Measurements from ENCODE around the gene AMMECR1L. TPM values are rescaled to one million over a fixed set of nuclear protein-coding genes. Genes with fewer than 3 reads are reported as not detected.
"Not testable (repeated sequence)": the region's sequence is repeated elsewhere in the genome, so short reads cannot be mapped to it uniquely, and the experiment has no call there.

AMMECR1L gene
- 8.4 TPM for polyA plus RNA-seq (2012; ENCODE audit: missing spikeins)

DNA sequence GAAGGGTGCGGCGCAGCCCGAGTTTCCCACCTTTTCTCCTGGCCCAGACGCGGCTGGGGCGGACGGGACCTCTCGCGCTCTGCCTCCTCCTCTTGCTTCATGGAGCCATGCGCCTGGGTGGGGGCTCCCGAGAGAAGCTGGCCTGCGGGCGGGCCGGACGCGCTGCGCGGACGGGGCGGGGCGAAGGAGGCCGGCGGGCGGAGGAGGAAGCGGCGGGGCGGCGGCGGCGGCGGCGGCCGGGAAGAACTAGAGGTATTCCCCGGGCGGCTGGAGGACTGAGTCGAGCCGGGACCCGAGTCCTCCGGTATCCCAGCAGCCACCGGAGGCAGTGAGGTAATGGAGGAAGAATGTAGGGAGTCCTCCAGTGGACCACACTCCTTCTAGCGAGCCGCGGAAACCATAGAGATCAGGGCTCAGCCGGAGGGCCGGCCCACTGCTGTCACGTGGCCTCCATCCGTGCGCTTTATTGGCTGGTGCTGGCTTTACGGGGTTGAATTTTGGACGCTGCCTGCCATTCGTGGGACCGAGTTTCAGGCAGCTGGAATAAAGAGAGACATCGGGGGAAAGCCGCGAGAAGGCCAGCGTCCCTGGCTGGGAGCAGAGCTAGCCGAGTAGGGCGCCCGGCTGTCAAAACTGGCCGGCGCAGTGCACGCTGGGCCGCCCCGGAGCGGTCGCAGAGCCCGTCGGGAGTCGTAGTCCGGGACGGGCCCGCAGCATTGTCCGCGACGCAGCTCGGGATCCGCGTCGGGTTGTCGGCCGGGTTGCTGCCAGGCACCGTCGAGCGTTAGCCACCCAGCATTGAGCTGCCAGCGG is at the start of gene AMMECR1L:
Gene AMMECR1L, minus strand, starts transcription at position 177 of the 813 bp plus-strand sequence. CDS start 11,722 bp downstream, outside the sequence.
- FAIRE-seq (peak; percentile 83), DNase-seq (ENCODE audit: insufficient read length) (peak; percentile 50)

DNA sequence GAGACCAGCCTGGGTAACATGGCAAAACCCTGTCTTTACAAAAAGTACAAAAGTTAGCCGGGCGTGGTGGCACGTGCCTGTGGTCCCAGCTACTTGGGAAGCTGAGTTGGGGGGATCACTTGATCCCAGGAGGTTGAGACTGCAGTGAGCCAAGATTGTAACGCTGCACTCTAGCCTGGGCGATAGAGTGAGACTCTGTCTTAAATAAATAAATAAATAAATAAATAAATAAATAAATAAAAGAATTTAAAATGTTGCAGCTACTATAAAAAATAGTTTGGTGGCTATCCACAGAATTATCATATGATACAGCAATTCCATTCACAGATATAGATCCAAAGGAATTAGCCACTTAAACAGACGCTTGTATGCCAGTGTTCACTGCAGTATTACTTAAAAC is 49.6 kb upstream of the AMMECR1L start:
- no peak for TF ChIP-seq POLR2A (IDR thresholded peaks at IDR 0.05; ENCODE audit: low read depth, low read length)
- TF ChIP-seq TAF1 (IDR thresholded peaks at IDR 0.05; ENCODE audit: borderline replicate concordance, low read depth, low read length), result no peak
- no peak for TF ChIP-seq POLR2AphosphoS5 (IDR thresholded peaks at IDR 0.05; ENCODE audit: low read depth, low read length)
- DNase-seq (ENCODE audit: insufficient read length) (no peak), FAIRE-seq (no peak)

DNA sequence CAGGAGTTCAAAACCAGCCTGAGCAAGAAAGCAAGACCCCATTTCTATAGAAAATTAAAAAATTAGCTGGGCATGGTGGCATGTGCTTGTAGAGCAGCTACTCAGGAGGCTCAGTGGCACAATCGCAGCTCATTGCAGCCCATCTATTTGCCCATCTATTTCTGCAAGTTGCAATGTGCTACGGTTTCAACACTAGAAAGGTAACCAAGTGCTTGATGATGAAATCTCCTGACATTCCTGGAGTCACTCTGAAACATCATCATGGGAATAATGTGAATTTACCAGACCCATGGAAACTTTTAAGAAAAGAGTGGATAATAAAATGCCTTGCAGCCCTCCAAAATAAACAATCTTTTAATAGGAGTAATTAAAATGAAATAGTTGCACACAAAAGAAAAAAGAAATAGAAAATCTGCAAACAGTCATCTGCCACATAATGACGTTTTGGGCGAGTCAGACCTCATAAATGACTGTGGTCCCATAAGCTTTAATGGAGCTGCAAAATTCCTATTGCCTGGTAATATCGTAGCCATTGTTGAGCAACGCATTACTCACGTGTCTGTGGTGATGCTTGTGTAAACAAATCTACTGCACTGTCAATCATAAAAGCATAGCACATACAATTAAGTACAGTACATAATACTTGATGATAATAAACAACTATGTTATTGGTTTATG is 46.6 kb upstream of the AMMECR1L start:
- no peak for DNase-seq (ENCODE audit: insufficient read length)
- no peak for TF ChIP-seq POLR2AphosphoS5 (IDR thresholded peaks at IDR 0.05; ENCODE audit: low read depth, low read length)
- no peak for TF ChIP-seq TAF1 (IDR thresholded peaks at IDR 0.05; ENCODE audit: borderline replicate concordance, low read depth, low read length)
- TF ChIP-seq POLR2A (IDR thresholded peaks at IDR 0.05; ENCODE audit: low read depth, low read length), result no peak
- FAIRE-seq, result no peak

GRCh38 chr2:127929449-127929848 is 43.7 kb upstream of the AMMECR1L start:
- TF ChIP-seq POLR2AphosphoS5 (IDR thresholded peaks at IDR 0.05; ENCODE audit: low read depth, low read length), result no peak
- no peak for TF ChIP-seq POLR2A (IDR thresholded peaks at IDR 0.05; ENCODE audit: low read depth, low read length)
- no peak for TF ChIP-seq TAF1 (IDR thresholded peaks at IDR 0.05; ENCODE audit: borderline replicate concordance, low read depth, low read length)
- no peak for FAIRE-seq

GRCh38 chr2:127927384-127927783 is 41.6 kb upstream of the AMMECR1L start:
- DNase-seq (ENCODE audit: insufficient read length), result no peak
- TF ChIP-seq POLR2A (IDR thresholded peaks at IDR 0.05; ENCODE audit: low read depth, low read length) (no peak), TAF1 (IDR thresholded peaks at IDR 0.05; ENCODE audit: borderline replicate concordance, low read depth, low read length) (no peak), POLR2AphosphoS5 (IDR thresholded peaks at IDR 0.05; ENCODE audit: low read depth, low read length) (no peak)
- FAIRE-seq, result no peak

More at GRCh38 chr2:127929449-127929848, 43.7 kb upstream of the AMMECR1L start:
- no peak for DNase-seq (ENCODE audit: insufficient read length)

- FAIRE-seq (no peak), DNase-seq (ENCODE audit: insufficient read length) (no peak)
- TF ChIP-seq POLR2A (IDR thresholded peaks at IDR 0.05; ENCODE audit: low read depth, low read length) (no peak), POLR2AphosphoS5 (IDR thresholded peaks at IDR 0.05; ENCODE audit: low read depth, low read length) (no peak), TAF1 (IDR thresholded peaks at IDR 0.05; ENCODE audit: borderline replicate concordance, low read depth, low read length) (no peak)
These were observed 32.2 kb upstream of the AMMECR1L start for GRCh38 chr2:127917916-127918315.

DNA sequence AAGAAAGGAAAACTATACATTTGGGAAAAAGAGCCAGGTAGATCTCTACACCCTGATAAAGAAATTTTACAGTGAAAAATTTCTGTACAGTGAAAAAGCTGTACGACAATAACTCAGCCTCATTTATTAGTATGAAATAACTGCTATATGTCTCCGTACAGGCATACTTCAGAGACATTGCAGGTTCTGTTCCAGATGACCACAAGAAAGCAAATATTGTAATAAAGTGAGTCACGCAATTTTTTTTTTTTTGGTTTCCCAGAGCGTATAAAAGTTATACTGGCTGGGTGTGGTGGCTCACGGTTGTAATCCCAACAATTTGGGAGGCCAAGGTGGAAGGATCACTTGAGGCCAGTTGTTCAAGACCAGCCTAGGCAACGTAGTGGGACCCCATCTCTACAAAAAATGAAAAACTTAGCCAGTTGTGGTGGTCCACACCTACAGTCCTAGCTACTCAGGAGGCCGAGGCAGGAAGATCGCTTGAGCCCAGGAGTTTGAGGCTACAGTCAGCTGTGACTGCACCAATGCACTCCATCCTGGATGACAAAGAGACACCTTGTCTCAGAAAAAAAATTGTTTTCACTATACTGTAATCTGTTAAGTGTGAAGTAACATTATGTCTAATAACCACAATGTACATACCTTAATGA is 28.2 kb upstream of the AMMECR1L start:
- DNase-seq (ENCODE audit: insufficient read length), result no peak

DNA sequence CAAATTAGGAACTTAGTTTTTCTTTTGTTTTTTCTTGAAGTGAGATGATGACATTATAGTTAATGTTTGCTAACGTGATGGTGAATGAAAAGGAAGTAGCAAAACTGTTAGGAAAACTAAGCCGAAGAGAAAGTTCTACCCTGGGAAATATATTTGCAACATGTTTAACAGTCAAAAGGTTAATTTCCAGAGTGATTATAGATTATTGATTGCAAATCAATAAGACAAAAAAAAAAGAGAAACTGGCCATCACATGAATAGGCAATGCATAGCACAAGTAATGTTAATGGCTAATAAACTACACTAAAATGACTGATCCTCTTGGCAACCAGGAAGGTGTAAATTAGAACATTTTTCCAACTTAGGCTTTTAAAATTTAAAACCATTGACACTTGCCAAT is 26.0 kb upstream of the AMMECR1L start:
- no peak for DNase-seq (ENCODE audit: insufficient read length)
- FAIRE-seq, result no peak
- TF ChIP-seq TAF1 (IDR thresholded peaks at IDR 0.05; ENCODE audit: borderline replicate concordance, low read depth, low read length), result no peak
- no peak for TF ChIP-seq POLR2AphosphoS5 (IDR thresholded peaks at IDR 0.05; ENCODE audit: low read depth, low read length)
- TF ChIP-seq POLR2A (IDR thresholded peaks at IDR 0.05; ENCODE audit: low read depth, low read length), result no peak

More for the DNA sequence above, 28.2 kb upstream of the AMMECR1L start:
- TF ChIP-seq POLR2A (IDR thresholded peaks at IDR 0.05; ENCODE audit: low read depth, low read length), result no peak
- no peak for TF ChIP-seq TAF1 (IDR thresholded peaks at IDR 0.05; ENCODE audit: borderline replicate concordance, low read depth, low read length)
- TF ChIP-seq POLR2AphosphoS5 (IDR thresholded peaks at IDR 0.05; ENCODE audit: low read depth, low read length), result no peak
- FAIRE-seq, result no peak

DNA sequence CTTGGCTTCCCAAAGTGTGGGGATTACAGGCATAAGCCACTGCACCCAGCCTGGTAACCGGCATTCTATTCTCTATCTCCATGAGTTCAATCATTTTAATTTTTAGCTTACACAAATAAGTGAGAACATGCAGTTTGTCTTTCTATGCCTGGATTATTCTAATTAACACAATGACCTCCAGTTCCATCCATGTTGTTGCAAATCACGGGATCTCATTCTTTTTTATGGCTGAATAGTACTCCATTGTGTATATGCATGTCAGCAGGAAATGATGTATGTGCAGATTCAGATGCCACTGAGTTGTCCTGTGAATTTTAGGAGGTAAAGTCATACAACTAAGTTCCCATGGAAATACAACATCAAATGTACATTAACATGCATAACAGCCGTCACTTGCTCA is 24.7 kb upstream of the AMMECR1L start:
- TF ChIP-seq POLR2A (IDR thresholded peaks at IDR 0.05; ENCODE audit: low read depth, low read length) (no peak), POLR2AphosphoS5 (IDR thresholded peaks at IDR 0.05; ENCODE audit: low read depth, low read length) (no peak), TAF1 (IDR thresholded peaks at IDR 0.05; ENCODE audit: borderline replicate concordance, low read depth, low read length) (no peak)
- DNase-seq (ENCODE audit: insufficient read length), result no peak
- FAIRE-seq, result no peak

DNA sequence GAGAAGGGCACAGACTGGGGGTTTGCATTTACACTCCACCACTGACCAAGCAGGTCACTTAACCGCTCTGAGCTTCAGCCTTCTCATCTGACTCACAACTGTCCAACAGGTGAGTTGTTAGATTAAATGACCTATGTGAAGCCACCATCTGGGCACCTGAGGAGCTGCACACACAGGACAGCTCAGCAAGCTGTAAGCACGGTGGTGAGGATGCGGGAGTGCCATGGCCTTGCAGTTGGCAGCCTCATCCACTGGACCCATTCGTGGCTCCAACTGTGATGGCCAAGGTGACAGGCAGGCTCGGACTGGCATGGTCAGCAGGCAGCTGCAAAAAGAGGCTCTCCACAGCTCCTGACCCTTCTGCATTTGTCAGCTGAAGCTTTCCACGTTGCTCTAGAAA is 23.3 kb upstream of the AMMECR1L start:
- TF ChIP-seq TAF1 (IDR thresholded peaks at IDR 0.05; ENCODE audit: borderline replicate concordance, low read depth, low read length) (no peak), POLR2AphosphoS5 (IDR thresholded peaks at IDR 0.05; ENCODE audit: low read depth, low read length) (no peak), POLR2A (IDR thresholded peaks at IDR 0.05; ENCODE audit: low read depth, low read length) (no peak)
- DNase-seq (ENCODE audit: insufficient read length), result no peak
- FAIRE-seq, result no peak

DNA sequence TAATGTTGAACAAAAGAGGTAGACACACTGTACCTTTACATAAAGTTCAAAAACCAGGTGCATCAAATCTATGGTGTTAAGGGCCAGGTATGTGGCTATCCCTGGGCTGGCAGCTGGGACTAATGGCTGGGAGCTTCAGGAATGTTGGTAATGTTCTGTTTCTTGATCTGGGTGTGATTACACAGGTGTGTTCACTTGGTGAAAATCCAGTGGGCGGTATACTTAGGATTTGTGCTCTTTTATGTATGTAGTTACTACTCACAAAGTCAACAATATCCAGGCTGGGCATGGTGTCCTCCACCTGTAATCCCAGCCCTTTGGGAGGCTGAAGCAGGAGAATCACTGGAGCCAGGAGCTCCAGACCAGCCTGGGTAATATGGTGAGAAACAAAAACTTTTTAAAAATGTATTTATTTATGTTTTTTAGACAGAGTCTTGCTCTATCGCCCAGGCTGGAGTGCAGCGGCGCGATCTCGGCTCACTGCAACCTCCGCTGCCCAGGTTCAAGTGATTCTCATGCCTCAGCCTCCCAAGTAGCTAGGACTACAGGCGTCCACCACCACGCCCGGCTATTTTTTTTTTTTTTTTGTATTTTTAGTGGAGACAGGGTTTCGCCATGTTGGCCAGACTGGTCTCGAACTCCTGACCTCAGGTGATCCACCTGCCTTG is 22.1 kb upstream of the AMMECR1L start:
- DNase-seq (ENCODE audit: insufficient read length); FAIRE-seq: not testable (repeated sequence)
